Adipocyte (in vitro differentiated cells): Measurements from ENCODE around the gene ANKMY1.
"Not testable (repeated sequence)": the region's sequence is repeated elsewhere in the genome, so short reads cannot be mapped to it uniquely, and the experiment has no call there.

ENCODE experiments used
- DNase-seq: peaks from one replicate; pipeline ENCODE4 v3.0.0-alpha.2; 2015; ENCODE audit warnings: low read depth
- H3K27me3 ChIP-seq: replicated peaks from 2 replicates; pipeline ENCODE4 v1.7.0; 2013; ENCODE audit warnings: mild to moderate bottlenecking, low read length, moderate library complexity; ENCODE audit not compliant: control insufficient read depth, insufficient read depth
- H3K36me3 ChIP-seq: 2 replicates; pipeline ENCODE4 v1.7.0; 2013; ENCODE audit warnings: low read length, mild to moderate bottlenecking, moderate library complexity; ENCODE audit not compliant: control insufficient read depth, insufficient read depth, severe bottlenecking
- H3K4me1 ChIP-seq: 2 replicates; pipeline ENCODE4 v1.7.0; 2013; ENCODE audit warnings: mild to moderate bottlenecking, low read length, moderate library complexity; ENCODE audit not compliant: control insufficient read depth, insufficient read depth
- H3K4me3 ChIP-seq: 2 replicates; pipeline ENCODE4 v1.7.0; 2013; ENCODE audit warnings: mild to moderate bottlenecking, low read length, moderate library complexity
- H3K9ac ChIP-seq: 2 replicates; pipeline ENCODE4 v1.7.0; 2013; ENCODE audit warnings: mild to moderate bottlenecking, low read length, moderate library complexity
- H3K9me3 ChIP-seq: 2 replicates; pipeline ENCODE4 v1.7.0; 2013; ENCODE audit warnings: mild to moderate bottlenecking, low read length, moderate library complexity; ENCODE audit not compliant: control insufficient read depth

The ANKMY1 gene

GRCh38 chr2:240565333-240566202, 7.8 kb upstream of the ANKMY1 start:
- Histone ChIP-seq H3K27me3 (no peaks in the 10 kb centered on the region), H3K9ac (peak overlapping the region; percentile 78), H3K4me3 (peak overlapping the region; percentile 67), H3K9me3 (no peaks in the 10 kb centered on the region), H3K36me3 (no peaks in the 10 kb centered on the region), H3K4me1 (peaks cover 44% of the 10 kb centered on the region)
- DNase-seq, result no peak

- no peaks in the 10 kb centered on the region for H3K36me3 ChIP-seq
- no peaks in the 10 kb centered on the region for H3K27me3 ChIP-seq
- H3K9ac ChIP-seq, result no peak overlapping the region
- H3K4me3 ChIP-seq, result no peak overlapping the region
- no peak for DNase-seq
- peaks cover 46% of the 10 kb centered on the region for H3K4me1 ChIP-seq
- no peaks in the 10 kb centered on the region for H3K9me3 ChIP-seq
Measured at GRCh38 chr2:240564561-240565332, 7.0 kb upstream of the ANKMY1 start.

- no peak overlapping the region for H3K9ac ChIP-seq
- no peak for DNase-seq
- no peaks in the 10 kb centered on the region for H3K27me3 ChIP-seq
- peaks cover 46% of the 10 kb centered on the region for H3K4me1 ChIP-seq
- H3K36me3 ChIP-seq, result no peaks in the 10 kb centered on the region
- no peak overlapping the region for H3K4me3 ChIP-seq
- H3K9me3 ChIP-seq, result no peaks in the 10 kb centered on the region
Measured at GRCh38 chr2:240563951-240564560, 6.3 kb upstream of the ANKMY1 start.

- H3K9me3 ChIP-seq, H3K9ac ChIP-seq, DNase-seq, H3K4me3 ChIP-seq, H3K27me3 ChIP-seq, H3K36me3 ChIP-seq: not testable (repeated sequence)
- peaks cover 54% of the 10 kb centered on the region for H3K4me1 ChIP-seq
Measured at GRCh38 chr2:240563231-240563630, 5.4 kb upstream of the ANKMY1 start.

GRCh38 chr2:240561325-240561971, 3.7 kb upstream of the ANKMY1 start:
- Histone ChIP-seq H3K4me1 (peaks cover 52% of the 10 kb centered on the region), H3K4me3 (peak overlapping the region; percentile 85), H3K27me3 (no peaks in the 10 kb centered on the region), H3K9me3 (no peaks in the 10 kb centered on the region), H3K9ac (peak overlapping the region; percentile 90), H3K36me3 (no peaks in the 10 kb centered on the region)
- DNase-seq, result peak; percentile 59

GRCh38 chr2:240560480-240561324, 2.9 kb upstream of the ANKMY1 start:
- Histone ChIP-seq H3K36me3 (no peaks in the 10 kb centered on the region), H3K27me3 (no peaks in the 10 kb centered on the region), H3K4me1 (peaks cover 46% of the 10 kb centered on the region), H3K4me3 (peak overlapping the region; percentile 85), H3K9me3 (no peaks in the 10 kb centered on the region), H3K9ac (peak overlapping the region; percentile 91)
- peak; percentile 100 for DNase-seq

GRCh38 chr2:240560084-240560479, 2.3 kb upstream of the ANKMY1 start, which contains the start of gene DUSP28:
TSS of gene DUSP28 (plus strand) at chr2:240560357. CDS start at chr2:240560685, 328 bp downstream.
- Histone ChIP-seq H3K4me1 (peaks cover 43% of the 10 kb centered on the region), H3K36me3 (no peaks in the 10 kb centered on the region), H3K27me3 (no peaks in the 10 kb centered on the region), H3K9me3 (no peaks in the 10 kb centered on the region), H3K4me3 (peak within 1 kb of the TSS; percentile 85), H3K9ac (peak within 1 kb of the TSS; percentile 91)
- peak; percentile 97 for DNase-seq

- Histone ChIP-seq H3K9me3 (no peaks in the 10 kb centered on the region), H3K4me3 (peak overlapping the region; percentile 85), H3K36me3 (peaks cover 3% of the 10 kb centered on the region), H3K4me1 (peaks cover 43% of the 10 kb centered on the region), H3K9ac (peak overlapping the region; percentile 91), H3K27me3 (no peaks in the 10 kb centered on the region)
- no peak for DNase-seq
Measured at GRCh38 chr2:240559286-240559685, 1.5 kb upstream of the ANKMY1 start.

- no peak for DNase-seq
- Histone ChIP-seq H3K4me1 (peaks cover 43% of the 10 kb centered on the region), H3K4me3 (peak overlapping the region; percentile 62), H3K9ac (peak overlapping the region; percentile 14), H3K36me3 (peaks cover 3% of the 10 kb centered on the region), H3K27me3 (no peaks in the 10 kb centered on the region), H3K9me3 (no peaks in the 10 kb centered on the region)
Measured at GRCh38 chr2:240558236-240558761, 511 bp upstream of the ANKMY1 start.

GRCh38 chr2:240557101-240557751, 562 bp downstream of the ANKMY1 start:
- no peaks in the 10 kb centered on the region for H3K9me3 ChIP-seq
- no peaks in the 10 kb centered on the region for H3K27me3 ChIP-seq
- peak; percentile 20 for DNase-seq
- peak overlapping the region; percentile 70 for H3K4me3 ChIP-seq
- peaks cover 39% of the 10 kb centered on the region for H3K4me1 ChIP-seq
- H3K36me3 ChIP-seq, result peaks cover 3% of the 10 kb centered on the region
- H3K9ac ChIP-seq, result peak overlapping the region; percentile 50
